ENCODE measurements around the gene PAF1. TPM values are rescaled to one million over a fixed set of nuclear protein-coding genes. Genes with fewer than 3 reads are reported as not detected.

Gene PAF1
- polyA plus RNA-seq, 5 donors, result 57.7 to 71.1 (median 69.7) TPM

DNA sequence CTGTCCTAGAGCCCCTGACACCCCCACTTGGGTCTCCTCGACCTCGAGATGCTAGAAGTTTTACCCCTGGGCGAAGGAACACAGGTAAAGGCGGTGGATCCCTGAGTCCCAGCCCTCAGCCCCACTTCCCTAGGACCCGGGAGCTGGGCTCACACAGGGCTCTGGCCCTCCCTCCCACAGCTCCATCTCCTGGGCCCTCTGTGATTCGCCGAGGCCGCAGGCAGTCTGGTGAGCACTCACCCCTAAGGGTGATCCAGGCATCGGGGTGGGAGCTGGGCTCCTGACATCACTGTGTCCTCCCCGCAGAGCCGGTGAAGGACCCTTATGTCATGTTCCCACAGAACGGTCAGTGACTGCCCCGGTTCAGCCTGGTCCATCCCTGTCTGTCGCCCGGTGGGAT is 29.9 kb upstream of the PAF1 start:
- DNase-seq, result no peak

DNA sequence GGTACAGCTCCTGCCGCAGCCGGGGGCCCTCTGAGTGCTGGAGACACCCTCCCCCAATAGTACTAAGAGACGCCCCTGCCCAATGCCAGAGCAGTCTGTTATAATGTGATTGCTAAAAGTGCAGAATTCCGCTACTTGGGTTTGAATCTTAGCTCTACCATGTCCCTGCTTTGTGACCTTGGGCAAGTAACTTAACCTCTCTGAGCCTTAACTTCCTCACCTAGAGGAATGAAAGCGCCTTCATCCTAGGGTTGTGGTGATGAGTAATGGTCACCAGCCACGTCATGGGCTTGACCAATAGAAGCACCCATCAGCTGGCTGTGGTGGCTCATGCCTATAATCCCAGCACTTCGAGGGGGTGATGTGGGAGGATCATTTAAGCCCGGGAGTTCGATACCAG is 28.1 kb upstream of the PAF1 start:
- no peak for DNase-seq

DNA sequence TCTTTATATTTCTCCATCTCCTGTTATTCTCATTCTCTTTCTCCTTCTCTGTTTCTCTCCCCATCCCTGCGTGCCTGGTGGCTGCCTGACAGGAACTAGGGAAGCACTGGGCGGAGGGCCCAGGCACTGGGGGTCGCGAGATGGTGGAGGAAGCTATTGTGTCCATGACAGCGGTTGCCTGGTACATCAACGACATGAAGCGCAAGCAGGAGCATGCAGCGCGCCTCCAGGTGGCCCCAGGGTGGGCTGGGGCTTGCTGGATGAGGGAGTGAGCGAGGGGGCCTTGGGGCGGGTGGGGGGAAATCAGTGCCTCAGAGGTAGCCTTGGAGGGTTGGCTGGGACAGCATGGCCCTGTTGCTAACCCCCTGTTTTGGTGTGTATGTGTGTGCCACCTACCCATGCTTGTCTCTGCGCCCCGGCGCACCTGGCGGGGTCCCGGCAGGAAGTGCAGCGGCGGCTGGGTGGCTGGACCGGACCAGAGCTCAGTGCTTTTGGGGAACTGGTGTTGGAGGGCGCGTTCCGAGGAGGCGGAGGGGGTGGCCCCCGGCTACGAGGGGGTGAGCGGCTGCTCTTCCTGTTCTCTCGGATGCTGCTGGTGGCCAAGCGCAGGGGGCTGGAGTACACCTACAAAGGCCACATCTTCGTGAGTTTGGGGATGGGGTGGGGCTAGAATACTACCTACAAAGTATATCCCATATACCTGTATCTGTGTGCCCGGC is 26.7 kb upstream of the PAF1 start:
- no peak for DNase-seq

DNA sequence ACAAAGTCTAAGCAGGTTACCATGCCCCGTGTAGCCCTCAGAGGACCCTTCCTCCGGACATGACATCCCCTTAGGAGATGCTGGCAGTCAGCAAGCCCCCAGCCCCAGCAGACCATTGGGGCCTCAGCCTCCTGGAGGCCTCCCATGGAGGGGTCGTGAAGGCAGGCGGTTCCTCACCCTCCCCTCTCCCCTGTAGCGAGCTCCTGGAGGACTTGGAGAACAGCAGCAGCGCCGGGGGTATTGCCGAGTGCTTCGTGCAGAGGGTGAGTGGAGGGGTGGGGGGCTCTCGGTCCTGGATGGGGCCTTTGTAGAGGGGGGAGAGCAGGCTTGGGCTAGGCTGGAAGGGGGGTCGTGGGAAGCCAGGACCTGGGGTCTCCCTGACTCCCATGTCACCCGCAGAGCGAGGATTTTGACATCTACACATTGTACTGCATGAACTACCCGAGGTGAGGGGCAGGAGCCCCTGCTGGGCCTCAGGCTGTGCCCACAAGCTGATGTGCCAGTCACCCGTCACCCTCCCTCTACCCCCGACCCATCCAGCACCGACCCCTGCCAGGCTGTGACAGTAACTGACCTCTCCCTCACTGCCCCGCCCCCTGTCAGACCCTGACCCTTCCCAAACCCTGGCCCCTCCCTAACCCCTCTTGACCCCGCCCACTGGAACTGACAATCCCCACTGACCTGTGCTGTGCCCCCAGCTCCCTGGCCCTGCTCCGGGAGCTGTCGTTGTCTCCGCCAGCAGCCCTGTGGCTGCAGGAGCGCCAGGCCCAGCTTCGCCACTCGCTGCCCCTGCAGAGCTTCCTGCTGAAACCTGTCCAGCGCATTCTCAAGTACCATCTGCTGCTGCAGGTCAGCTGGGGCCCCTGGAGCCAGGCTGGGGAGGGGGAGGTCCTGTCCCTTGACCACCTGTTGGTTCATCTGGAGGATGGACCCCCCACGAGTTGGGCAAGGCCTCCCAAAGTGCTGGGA is 25.5 kb upstream of the PAF1 start:
- no peak for DNase-seq

DNA sequence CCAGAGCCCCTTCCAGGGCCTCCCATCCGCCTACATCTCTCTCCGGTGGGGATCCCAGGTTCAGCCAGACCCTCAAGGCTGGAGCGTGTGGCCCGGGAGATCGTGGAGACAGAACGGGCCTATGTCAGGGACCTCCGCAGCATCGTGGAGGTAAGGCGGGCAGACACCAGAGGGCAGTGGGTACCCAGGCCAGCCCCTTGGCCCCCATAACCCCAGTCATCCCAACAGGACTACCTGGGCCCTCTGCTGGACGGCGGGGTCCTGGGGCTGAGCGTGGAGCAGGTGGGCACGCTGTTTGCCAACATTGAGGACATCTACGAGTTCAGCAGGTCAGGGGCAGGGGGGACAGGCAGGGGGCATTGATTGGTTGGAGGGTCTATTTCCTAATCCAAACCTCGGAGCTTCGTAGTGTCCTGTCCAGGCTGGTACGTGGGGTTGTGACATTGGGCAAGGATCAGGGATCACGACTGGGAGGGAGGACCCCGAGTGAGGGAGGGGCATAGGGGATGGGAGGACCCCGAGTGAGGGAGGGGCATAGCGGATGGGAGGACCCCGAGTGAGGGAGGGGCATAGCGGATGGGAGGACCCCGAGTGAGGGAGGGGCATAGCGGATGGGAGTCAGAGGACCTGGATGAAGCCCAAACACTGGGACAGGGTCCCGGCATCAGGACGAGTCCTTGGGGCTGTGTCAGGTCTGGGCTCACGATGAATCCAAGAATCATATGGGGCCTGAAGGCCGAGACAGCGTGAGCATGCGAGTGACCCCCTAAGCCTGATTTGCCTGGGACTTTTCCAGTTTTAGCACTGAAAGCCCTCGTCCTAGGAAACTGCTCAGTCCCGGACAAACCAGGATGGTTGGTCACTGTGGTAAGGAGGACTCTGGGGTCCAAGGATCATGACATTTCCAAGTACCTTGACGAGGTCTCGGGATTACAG is 24.5 kb upstream of the PAF1 start:
- no peak for DNase-seq

DNA sequence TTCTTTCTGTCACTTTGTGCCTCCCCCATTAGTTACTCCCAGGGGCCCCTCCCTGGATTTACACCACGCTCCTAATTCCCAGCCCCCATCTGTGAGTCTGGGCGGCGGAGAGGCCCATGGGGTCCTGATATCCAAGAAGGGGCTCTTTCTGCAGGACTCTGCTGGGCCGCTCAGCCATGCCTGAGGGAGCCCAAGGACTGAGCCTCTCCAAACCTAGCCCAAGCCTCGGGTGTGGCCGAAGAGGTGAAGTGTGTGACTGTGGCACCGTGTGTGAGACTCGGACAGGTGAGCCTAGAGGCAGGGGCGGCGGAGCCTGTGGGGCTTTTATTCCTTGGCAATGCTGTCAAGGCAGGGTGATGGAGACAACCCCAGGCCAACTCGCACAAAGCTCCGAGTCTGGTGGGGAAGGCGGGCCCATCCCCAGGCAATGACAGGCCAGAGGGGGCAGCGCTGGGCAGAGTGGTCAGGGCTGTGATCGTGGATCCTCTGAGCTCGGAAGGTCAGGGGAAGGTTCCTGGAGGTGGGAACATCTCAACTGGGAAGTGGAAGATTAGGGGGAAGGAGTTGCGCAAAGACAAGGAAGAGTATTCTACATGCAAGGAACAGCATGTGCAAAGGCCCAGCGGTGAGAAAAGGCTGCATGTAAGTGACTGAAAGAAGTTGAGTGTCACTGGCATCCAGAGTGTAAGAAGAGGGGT is 23.2 kb upstream of the PAF1 start:
- no peak for DNase-seq

DNA sequence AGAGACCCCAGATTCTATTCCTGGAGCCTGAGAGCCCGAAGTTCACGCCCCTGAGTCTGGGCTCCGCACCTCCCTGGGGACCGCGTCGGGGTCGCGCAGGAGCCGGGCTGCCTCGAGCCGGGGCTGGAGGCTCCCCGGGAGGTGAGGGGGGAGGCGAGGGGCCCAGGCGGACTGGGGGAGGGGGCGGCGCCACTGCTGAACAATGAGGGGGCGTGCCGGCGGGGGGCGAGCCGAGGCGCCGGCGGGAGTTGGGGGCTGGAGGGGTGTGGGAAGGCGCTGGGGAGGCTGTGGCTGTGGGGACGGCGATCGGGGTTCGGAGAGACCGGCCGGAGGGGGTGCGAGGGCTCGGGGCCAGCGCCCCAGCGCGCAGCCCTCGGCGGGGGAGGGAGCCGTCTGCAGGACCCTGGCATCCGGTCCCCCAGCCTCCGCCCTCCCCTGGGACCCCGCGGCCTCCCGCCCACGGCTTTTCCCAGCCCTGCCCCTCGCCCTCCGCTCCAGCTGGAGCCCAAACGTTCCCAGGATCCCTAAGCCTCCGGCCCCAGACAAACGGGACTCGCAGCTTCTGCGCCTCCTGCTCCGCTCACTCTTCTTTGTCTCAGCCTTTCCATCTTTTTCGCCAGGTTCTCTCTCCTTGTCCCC is 22.5 kb upstream of the PAF1 start:
- DNase-seq, result peak; percentile 81 to 82

DNA sequence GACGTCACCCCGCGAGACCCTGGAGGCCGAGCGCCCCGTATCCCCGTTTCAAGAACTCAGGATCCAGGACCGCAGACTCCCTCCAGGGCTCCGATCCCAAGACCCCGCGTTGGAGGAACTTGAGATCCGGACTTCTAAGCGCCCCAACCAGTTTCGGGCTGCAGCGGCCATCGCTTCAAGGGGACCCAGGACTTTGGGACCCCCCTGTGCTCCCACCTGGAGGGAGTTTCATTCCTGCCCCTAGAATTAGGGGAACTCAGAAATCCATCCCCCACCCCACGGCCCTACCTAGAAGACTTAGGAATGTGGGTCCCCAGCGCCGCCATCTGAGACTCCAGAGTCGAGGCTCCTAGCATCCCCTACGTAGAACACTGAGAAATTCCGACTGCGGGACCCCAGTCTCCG is 22.0 kb upstream of the PAF1 start:
- DNase-seq, result peak in 1 of 2 donors; percentile 62

DNA sequence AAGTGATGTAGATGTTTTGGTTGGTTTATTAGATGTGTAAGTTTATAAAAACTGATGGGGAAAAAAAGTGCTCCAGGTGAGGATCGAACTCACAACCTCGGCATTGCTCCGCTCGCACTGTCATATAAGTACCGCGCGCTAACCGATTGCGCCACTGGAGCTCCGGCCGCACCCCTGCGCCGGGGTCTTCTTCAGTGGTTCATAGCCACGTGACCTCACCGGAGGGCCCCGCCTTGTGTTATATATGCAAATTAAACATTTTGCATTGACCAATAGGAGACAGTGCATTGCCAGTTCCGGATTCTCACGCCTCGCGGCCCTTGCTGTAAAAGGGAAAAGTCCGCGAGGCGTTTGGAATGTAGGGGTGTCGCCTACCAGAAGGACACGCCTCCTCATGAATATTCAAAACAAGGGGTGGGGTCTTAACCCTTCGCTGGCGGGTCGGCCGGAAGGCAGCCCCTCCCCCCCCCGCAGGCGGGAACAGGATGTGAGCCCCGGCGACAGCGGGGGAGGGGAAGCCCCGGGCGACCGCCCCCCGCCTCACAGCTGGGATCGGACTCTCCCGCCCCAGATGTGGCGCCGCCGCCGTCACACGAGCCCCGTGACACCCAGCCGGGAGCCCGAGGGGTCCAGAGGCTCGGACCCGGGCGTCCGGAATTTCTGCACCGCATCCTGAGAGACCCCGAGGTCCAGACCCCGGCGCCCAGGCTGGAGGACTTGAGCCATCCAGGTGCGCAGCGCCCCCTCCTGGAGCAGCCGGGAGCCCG is 21.4 kb upstream of the PAF1 start, which contains the start of gene PLEKHG2:
PLEKHG2 (plus strand) TSS at position 570 of the 767 bp plus-strand sequence. CDS start 1,418 bp downstream, outside the sequence.
- DNase-seq, result peak; percentile 99 to 100

DNA sequence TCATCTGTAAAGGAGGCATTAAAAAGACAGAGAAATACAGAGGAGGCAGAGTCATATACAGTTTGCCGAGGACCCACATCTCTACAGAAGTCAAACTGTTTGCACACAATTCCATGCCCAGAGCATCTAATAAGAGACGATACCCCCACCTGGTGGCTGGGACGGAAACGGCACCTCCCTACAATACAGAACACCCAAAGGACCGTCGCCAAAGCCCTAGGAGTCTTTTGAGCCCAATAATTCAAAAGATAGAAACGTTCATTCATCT is 20.9 kb upstream of the PAF1 start:
- DNase-seq, result peak in 1 of 2 donors; percentile 83

DNA sequence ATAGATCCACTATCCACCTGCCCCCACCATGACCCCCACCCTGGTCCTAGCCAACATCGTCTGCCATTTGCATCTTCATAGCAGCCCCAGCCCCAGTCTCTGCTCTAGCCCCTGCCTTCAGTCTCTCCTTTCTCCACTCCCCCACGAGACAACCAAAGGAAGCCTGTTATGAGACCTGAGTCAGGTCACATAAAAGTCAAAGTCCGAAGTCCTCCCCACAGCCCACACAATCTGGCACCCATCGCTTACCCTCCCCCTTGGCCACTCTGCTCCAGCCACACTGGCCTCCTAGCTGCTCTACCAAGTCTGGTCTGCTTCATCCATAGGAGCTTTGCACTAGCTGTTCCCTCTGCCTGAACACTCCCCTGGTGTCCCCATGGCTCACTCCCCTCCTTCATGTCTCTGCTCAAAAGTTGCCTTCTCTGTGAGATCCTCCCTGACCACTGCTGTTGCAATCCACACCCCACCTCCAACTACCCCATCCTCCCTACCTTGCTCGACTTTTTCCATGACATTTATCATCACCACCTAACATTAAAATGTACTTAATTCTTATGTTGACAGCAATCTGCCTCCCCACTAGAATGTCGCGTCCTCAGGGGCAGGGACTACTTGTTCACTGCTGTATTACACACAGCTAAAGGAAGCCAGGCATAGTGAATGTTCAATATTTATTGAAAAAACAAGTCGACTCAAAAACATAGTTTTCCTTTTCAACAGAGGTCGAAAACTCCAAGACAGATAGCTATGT is 20.4 kb upstream of the PAF1 start:
- no peak for DNase-seq

DNA sequence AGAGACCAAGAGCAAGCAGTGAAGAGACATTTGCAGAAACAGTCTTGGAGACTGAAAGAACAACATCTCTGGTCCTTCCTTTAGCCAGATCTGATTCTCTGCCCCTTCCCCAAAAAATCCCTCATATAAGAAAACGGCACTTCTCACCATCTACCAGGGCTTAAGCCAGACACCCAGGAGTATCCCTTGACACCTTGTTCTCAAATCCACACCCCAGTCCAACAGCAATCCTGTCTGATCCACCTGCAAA is 19.9 kb upstream of the PAF1 start:
- no peak for DNase-seq

DNA sequence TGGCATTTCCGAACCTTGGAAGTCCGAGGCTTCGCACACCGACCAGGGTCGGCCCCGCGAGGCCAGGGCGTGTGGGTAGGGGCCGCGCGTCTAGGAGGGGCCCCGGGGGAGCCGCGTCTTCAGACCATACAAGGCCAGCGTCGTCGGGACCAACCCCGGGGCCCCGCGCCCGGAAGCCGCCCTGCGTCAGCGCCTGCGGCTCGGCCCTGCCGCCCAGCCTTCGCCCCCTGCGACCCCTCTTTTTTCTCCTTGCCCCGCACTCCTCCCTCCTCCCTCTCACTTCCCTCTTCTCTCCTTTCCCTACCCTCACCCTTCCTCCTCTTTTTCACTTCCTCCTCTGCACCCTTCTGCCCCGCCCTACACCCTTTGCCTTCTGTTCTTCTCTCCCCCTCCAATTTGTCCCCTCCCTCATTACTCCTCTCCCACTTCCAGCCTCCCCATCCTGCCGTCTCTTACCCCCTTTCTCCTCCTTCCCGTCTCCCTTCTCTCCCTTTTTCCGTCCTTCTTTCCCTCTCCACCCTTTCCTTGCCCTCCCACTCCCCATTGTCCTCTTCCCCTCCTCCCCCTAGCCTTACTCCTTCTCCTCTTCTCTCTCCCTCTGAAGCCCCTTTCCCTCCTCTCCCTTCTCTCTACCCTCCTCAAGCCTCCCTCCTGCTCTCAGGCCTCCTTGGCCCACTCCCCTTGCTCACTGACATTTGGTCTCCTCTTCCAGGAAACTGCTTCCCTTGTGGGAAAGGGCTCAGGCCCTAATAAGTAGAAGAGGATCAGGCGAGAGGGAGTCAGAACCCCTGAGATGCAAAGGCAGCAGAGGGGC is 19.3 kb upstream of the PAF1 start:
- peak; percentile 74 to 77 for DNase-seq

DNA sequence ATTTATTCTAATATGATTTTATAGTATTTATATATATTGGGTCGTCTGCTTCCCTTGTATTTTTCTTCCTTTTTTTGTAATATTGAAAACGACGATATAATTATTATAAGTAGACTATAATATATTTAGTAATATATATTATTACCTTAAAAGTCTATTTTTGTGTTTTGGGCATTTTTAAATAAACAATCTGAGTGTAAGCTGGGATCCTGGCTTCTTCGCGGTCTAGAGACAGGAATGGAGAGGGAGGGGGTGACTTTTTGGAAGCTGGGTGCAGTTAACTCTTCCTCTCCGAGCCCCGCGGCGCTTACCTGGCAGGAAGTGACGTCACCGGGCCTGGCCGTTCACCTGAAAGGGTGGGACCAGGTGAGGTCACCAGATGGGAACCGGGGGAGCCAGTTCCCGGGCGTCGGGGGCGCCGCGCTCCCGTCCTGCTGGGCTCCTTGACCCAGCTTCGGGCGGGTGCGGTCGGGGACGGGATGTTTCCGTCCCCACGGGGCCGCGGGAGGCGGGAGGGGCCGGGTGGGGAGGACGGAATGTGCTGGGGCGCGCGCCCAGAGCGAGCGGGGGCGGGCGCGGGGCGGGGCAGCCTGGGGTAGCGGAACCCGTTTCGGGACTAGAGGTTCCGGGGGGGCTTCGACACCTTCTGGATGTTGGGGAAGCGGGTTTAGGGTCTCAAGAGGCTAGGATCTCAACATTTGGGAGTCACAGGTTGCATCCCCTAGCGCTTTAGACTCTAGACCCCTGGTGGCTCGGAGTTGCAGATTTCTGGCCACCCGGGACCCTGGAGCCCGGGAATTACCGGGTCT is 18.5 kb upstream of the PAF1 start:
- DNase-seq, result peak; percentile 77 to 84

DNA sequence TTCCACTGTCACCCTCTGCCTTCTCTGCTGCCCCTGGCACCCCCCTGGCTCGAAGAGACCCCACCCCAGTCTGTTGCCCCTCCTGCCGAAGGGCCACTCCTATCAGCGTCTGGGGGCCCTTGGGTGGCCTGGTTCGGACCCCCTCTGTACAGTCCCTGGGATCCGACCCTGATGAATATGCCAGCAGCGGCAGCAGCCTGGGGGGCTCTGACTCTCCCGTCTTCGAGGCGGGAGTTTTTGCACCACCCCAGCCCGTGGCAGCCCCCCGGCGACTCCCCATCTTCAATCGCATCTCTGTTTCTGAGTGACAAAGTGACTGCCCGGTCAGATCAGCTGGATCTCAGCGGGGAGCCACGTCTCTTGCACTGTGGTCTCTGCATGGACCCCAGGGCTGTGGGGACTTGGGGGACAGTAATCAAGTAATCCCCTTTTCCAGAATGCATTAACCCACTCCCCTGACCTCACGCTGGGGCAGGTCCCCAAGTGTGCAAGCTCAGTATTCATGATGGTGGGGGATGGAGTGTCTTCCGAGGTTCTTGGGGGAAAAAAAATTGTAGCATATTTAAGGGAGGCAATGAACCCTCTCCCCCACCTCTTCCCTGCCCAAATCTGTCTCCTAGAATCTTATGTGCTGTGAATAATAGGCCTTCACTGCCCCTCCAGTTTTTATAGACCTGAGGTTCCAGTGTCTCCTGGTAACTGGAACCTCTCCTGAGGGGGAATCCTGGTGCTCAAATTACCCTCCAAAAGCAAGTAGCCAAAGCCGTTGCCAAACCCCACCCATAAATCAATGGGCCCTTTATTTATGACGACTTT is 17.7 kb upstream of the PAF1 start:
- no peak for DNase-seq

DNA sequence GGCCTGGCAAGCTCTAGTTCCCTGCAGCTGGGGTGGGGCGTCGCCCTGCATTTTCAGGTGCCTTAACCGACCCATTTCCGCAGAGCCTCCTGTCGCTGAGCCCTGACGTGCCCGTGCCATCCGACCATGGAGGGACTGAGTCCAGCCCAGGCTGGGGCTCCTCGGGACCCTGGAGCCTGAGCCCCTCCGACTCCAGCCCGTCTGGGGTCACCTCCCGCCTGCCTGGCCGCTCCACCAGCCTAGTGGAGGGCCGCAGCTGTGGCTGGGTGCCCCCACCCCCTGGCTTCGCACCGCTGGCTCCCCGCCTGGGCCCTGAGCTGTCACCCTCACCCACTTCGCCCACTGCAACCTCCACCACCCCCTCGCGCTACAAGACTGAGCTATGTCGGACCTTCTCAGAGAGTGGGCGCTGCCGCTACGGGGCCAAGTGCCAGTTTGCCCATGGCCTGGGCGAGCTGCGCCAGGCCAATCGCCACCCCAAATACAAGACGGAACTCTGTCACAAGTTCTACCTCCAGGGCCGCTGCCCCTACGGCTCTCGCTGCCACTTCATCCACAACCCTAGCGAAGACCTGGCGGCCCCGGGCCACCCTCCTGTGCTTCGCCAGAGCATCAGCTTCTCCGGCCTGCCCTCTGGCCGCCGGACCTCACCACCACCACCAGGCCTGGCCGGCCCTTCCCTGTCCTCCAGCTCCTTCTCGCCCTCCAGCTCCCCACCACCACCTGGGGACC is 16.9 kb upstream of the PAF1 start:
- no peak for DNase-seq

DNA sequence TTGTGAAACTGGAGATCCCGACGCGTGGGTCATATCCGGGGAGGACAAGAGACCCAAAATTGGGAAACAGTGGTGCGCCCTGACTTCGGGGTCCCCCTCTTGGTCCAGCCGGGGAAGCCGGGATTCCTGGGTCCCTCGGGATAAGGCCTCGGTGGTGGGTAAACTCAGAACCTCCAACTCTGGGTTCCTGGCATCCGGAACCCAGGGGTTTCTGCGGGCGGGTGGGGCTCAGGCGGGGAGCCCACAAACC is 16.4 kb upstream of the PAF1 start:
- no peak for DNase-seq
